Endothelial cell of umbilical vein (primary cell): ENCODE data around the gene TP73. TPM values are rescaled to one million over a fixed set of nuclear protein-coding genes. Genes with fewer than 3 reads are reported as not detected.

Experiments used
- BruUV-seq: library from RNA; stranded (reverse); fragments of 400-500 nt; replicated peaks from 2 replicates; lab custom pipeline; 2021; lab: Mats Ljungman, UMichigan
- CTCF ChIA-PET: fragments of 300-600, 350-600 bp; sonication (Branson Sonifier 250); formaldehyde crosslinking; loops from one replicate; lab custom pipeline; 2021; ENCODE audit warnings: antibody characterized with exemption, inconsistent platforms; lab: Charles Lee
- POLR2A ChIA-PET: fragments of 300-600, 350-600 bp; sonication (Branson Sonifier 250); formaldehyde crosslinking; loops from one replicate; lab custom pipeline; 2021; ENCODE audit warnings: antibody characterized with exemption, inconsistent platforms; lab: Charles Lee
- DNase-seq: peaks from one replicate; pipeline ENCODE4 v3.0.0-alpha.2; 2011; ENCODE audit warnings: low read depth, low spot score
- FAIRE-seq: peaks from 2 replicates; lab custom pipeline; 2011; peaks lifted over from hg19 to GRCh38; lab: Jason Lieb, UNC
- H2AFZ ChIP-seq: 2 replicates; pipeline ENCODE4 v1.6.0; 2012; ENCODE audit warnings: low read depth, low read length, control low read depth, inconsistent platforms
- H3K27ac ChIP-seq: 2 replicates; pipeline ENCODE4 v1.5.1; 2011; ENCODE audit warnings: low read depth, mild to moderate bottlenecking, control low read depth, low read length, moderate library complexity; ENCODE audit not compliant: insufficient read depth
- H3K27me3 ChIP-seq, 2 experiments: 2 replicates each; pipeline versions ENCODE4 v1.6.0 to v1.6.1; 2011; ENCODE audit warnings: low read length in 2 of 2, mixed read lengths in 1 of 2; ENCODE audit not compliant: control insufficient read depth in 2 of 2, insufficient read depth in 2 of 2
- H3K36me3 ChIP-seq, 2 experiments: 2 replicates in 1 of 2; 3 replicates in 1 of 2; pipeline ENCODE4 v1.5.1; 2011; ENCODE audit warnings: low read length in 2 of 2, mild to moderate bottlenecking in 1 of 2, moderate library complexity in 1 of 2; ENCODE audit not compliant: control insufficient read depth in 2 of 2, insufficient read depth in 2 of 2; ENCODE audit errors: extremely low read depth in 1 of 2
- H3K4me1 ChIP-seq: 3 replicates; pipeline ENCODE4 v1.5.1; 2011; ENCODE audit warnings: mild to moderate bottlenecking, low read length; ENCODE audit not compliant: control insufficient read depth, insufficient read depth; ENCODE audit errors: extremely low read depth
- H3K4me2 ChIP-seq: 2 replicates; pipeline ENCODE4 v1.6.1; 2011; ENCODE audit warnings: low read length, control low read depth, mixed read lengths; ENCODE audit not compliant: insufficient read depth
- H3K4me3 ChIP-seq, 3 experiments: fragments of 200-600 bp in 1 of 3; sonication (generic), shearing (Covaris generic) in 1 of 3; replicated peaks in 1 of 3; 2 replicates each; pipeline ENCODE4 v1.5.1; 2011 to 2016; ENCODE audit warnings: control low read depth in 3 of 3, low read length in 3 of 3, mild to moderate bottlenecking in 2 of 3, inconsistent platforms in 1 of 3, low read depth in 1 of 3, moderate library complexity in 1 of 3; ENCODE audit not compliant: insufficient read depth in 1 of 3
- H3K79me2 ChIP-seq: 2 replicates; pipeline ENCODE4 v1.6.0; 2012; ENCODE audit warnings: low read length, inconsistent platforms; ENCODE audit not compliant: control insufficient read depth, insufficient read depth
- H3K9ac ChIP-seq: replicated peaks from 2 replicates; pipeline ENCODE3; 2011; ENCODE audit warnings: low read length, control low read depth; ENCODE audit not compliant: insufficient read depth; ENCODE audit errors: extremely low read depth
- H3K9me1 ChIP-seq: replicated peaks from 3 replicates; pipeline ENCODE4 v1.6.0; 2011; ENCODE audit warnings: mild to moderate bottlenecking, low read length; ENCODE audit not compliant: control insufficient read depth, insufficient read depth; ENCODE audit errors: extremely low read depth
- H3K9me3 ChIP-seq: replicated peaks from 2 replicates; pipeline ENCODE4 v1.5.1; 2012; ENCODE audit warnings: low read length, inconsistent platforms; ENCODE audit not compliant: control insufficient read depth, insufficient read depth
- H4K20me1 ChIP-seq: replicated peaks from 2 replicates; pipeline ENCODE3; 2011; ENCODE audit warnings: mild to moderate bottlenecking, low read length; ENCODE audit not compliant: control insufficient read depth, insufficient read depth; ENCODE audit errors: extremely low read depth
- EZH2 ChIP-seq: IDR thresholded peaks from 2 replicates; pipeline ENCODE4 v1.6.1; 2012; ENCODE audit warnings: borderline replicate concordance, low read depth, mild to moderate bottlenecking, moderate library complexity, low read length, inconsistent platforms; ENCODE audit not compliant: severe bottlenecking
- FOS ChIP-seq: IDR thresholded peaks from 2 replicates; pipeline ENCODE4 v1.6.1; 2011; ENCODE audit warnings: mild to moderate bottlenecking, low read length, moderate library complexity, borderline replicate concordance; ENCODE audit not compliant: insufficient read depth
- GATA2 ChIP-seq: IDR thresholded peaks from 2 replicates; pipeline ENCODE4 v1.7.0; 2011; ENCODE audit warnings: low read depth, mild to moderate bottlenecking, moderate library complexity, mixed read lengths, low read length; ENCODE audit not compliant: insufficient read length, insufficient read depth
- JUN ChIP-seq: IDR thresholded peaks from 2 replicates; pipeline ENCODE4 v1.6.1; 2011; ENCODE audit warnings: borderline replicate concordance, low read depth; ENCODE audit not compliant: insufficient read length, insufficient read depth
- MYC ChIP-seq: IDR thresholded peaks from one replicate; pipeline ENCODE4 v1.6.1; 2011; ENCODE audit warnings: mild to moderate bottlenecking, low read depth, low read length
- POLR2A ChIP-seq: IDR thresholded peaks from 2 replicates; pipeline ENCODE4 v1.6.1; 2012; ENCODE audit warnings: low read depth, mild to moderate bottlenecking, control low read depth, low read length
- POLR2AphosphoS5 ChIP-seq: IDR thresholded peaks from 2 replicates; pipeline ENCODE4 v1.6.1; 2012; ENCODE audit warnings: low read depth, mild to moderate bottlenecking, control low read depth, low read length, moderate library complexity; ENCODE audit not compliant: insufficient read depth
- dilution Hi-C: fragments of 300-500 bp; cut with MboI; formaldehyde crosslinking; loops from one replicate; pipeline ENCODE4 v1.15.0; 2019; ENCODE audit warnings: low sequenced_read_pairs; ENCODE audit not compliant: extremely low pct_ligation_motif_present
- intact Hi-C: fragments of 100-400 bp; cut with micrococcal nuclease; formaldehyde crosslinking; loops from one replicate; pipeline ENCODE4 v1.10.0; 2022
- polyA plus RNA-seq, 4 experiments: library from polyadenylated mRNA; depleted of rRNA in 3 of 4; stranded (reverse) in 3 of 4; unstranded in 1 of 4; fragments of >200 nt; gene quantifications; 2 replicates each; pipeline versions ENCODE4 v1.2.1 to v1.2.3, GENCODE V29; 2011 to 2012; ENCODE audit warnings: missing spikeins in 1 of 4
- total RNA-seq: library from RNA; stranded (reverse); gene quantifications from 2 replicates; pipeline ENCODE4 v1.2.3, GENCODE V29; 2021
- TF ChIP-seq, protein P1 (sequence below), 2 donors: IDR thresholded peaks; 1 replicate in 1 of 2; 2 replicates in 1 of 2; pipeline ENCODE4 v1.5.1; 2011; ENCODE audit warnings: low read length in 2 of 2, mild to moderate bottlenecking in 2 of 2, moderate library complexity in 2 of 2, control low read depth in 1 of 2, inconsistent platforms in 1 of 2, low read depth in 1 of 2; ENCODE audit not compliant: insufficient read depth in 1 of 2; ENCODE audit errors: extremely low read depth in 1 of 2
- TF ChIP-seq, protein P2 (sequence below): IDR thresholded peaks from 2 replicates; pipeline ENCODE4 v1.6.1; 2011; ENCODE audit not compliant: insufficient read depth, insufficient read length

TP73 gene
- total and polyA plus RNA-seq, 2 donors (not counting 3 experiments of a cell fraction or from before 2014, with no cell fraction given) = 0.03 to 0.15 TPM

DNA sequence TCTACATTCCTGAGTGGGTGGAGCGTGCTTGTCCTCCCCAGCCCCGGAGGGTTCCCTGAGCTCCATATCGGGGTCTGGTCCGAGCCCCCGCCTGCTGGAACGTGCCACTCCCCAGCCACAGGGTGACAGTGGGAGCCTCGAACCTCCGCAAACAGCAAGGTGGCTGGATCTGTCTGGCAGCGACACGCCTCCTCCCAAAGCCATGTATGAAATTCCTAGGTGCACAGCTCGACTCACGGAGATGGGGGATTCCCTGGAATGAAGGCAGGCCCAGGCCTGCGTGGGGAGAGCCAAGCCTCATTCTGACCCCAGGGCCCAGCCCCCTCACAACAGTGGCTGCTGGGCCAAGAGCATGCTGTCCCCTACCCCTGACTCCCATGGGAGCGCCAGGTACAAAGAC, 32.9 kb downstream of the TP73 start:
- POLR2A ChIA-PET = no interaction called here

More for the DNA sequence above, 32.9 kb downstream of the TP73 start:
- no peak for DNase-seq
- H3K9me1 ChIP-seq = no peaks in the 10 kb centered on the region
- no peaks in the 10 kb centered on the region for H3K27me3 ChIP-seq
- H3K9me3 ChIP-seq = no peaks in the 10 kb centered on the region
- H2AFZ ChIP-seq = no peak overlapping the region
- H3K4me2 ChIP-seq = no peak overlapping the region
- intact Hi-C loops = no loop called here
- no peak overlapping the region for H3K9ac ChIP-seq
- no peak for FAIRE-seq
- no peak overlapping the region for H3K27ac ChIP-seq
- H3K4me1 ChIP-seq = no peaks in the 10 kb centered on the region
- no peaks in the 10 kb centered on the region for H3K79me2 ChIP-seq
- no peaks in the 10 kb centered on the region for H4K20me1 ChIP-seq
- no peak overlapping the region for H3K4me3 ChIP-seq
- H3K36me3 ChIP-seq = no peaks in the 10 kb centered on the region
- BruUV-seq = no TSS peak
- no peak for TF ChIP-seq EZH2
- no peak for TF ChIP-seq POLR2A
- TF ChIP-seq GATA2 = no peak
- no peak for TF ChIP-seq POLR2AphosphoS5
- no peak for TF ChIP-seq FOS
- TF ChIP-seq, protein P1, sequence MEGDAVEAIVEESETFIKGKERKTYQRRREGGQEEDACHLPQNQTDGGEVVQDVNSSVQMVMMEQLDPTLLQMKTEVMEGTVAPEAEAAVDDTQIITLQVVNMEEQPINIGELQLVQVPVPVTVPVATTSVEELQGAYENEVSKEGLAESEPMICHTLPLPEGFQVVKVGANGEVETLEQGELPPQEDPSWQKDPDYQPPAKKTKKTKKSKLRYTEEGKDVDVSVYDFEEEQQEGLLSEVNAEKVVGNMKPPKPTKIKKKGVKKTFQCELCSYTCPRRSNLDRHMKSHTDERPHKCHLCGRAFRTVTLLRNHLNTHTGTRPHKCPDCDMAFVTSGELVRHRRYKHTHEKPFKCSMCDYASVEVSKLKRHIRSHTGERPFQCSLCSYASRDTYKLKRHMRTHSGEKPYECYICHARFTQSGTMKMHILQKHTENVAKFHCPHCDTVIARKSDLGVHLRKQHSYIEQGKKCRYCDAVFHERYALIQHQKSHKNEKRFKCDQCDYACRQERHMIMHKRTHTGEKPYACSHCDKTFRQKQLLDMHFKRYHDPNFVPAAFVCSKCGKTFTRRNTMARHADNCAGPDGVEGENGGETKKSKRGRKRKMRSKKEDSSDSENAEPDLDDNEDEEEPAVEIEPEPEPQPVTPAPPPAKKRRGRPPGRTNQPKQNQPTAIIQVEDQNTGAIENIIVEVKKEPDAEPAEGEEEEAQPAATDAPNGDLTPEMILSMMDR (IDR thresholded peaks at IDR 0.05; ENCODE audit: extremely low read depth in 1 of 2, insufficient read depth in 1 of 2, low read depth in 1 of 2, low read length in 2 of 2) = no peak
- TF ChIP-seq MYC = no peak
- TF ChIP-seq, protein P2, sequence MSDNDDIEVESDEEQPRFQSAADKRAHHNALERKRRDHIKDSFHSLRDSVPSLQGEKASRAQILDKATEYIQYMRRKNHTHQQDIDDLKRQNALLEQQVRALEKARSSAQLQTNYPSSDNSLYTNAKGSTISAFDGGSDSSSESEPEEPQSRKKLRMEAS = no peak
- TF ChIP-seq JUN = no peak
- dilution Hi-C loops = no loop called here
- CTCF ChIA-PET = interaction anchor here (1.1 to 1.9 kb wide), 3 partner anchors 8 to 39 kb away, joined by 3 to 5 read pairs (median 3); no protein-coding TSS in a partner anchor
